ENCODE data around the gene PNCK. TPM values are rescaled to one million over a fixed set of nuclear protein-coding genes. Genes with fewer than 3 reads are reported as not detected.
"Not testable (repeated sequence)": the region's sequence is repeated elsewhere in the genome, so short reads cannot be mapped to it uniquely, and the experiment has no call there.

The PNCK gene
- total RNA-seq, 3 donors from 2014 or later: 4.6 to 63.0 (median 5.5) TPM

GRCh38 chrX:153687121-153688039 lies 13.8 kb upstream of the PNCK start, which contains the start of gene SLC6A8:
SLC6A8 (plus strand) TSS chrX:153687926; CDS start chrX:153688575, 649 bp downstream.
- H3K4me3 ChIP-seq: peak within 1 kb of the TSS; percentile 9
- TF ChIP-seq CTCF (IDR thresholded peaks at IDR 0.05): no peak
- intact Hi-C loops (cut with DNase I, micrococcal nuclease): no loop called here
- H3K9me3 ChIP-seq: no peaks in the 10 kb centered on the region
- no peaks in the 10 kb centered on the region for H3K36me3 ChIP-seq (ENCODE audit: low read depth)
- H3K4me1 ChIP-seq (ENCODE audit: low read depth): no peaks in the 10 kb centered on the region
- ATAC-seq (peak; percentile 80), DNase-seq (peak; percentile 68 to 82 (median 73))

- H3K36me3 ChIP-seq (ENCODE audit: low read depth): no peaks in the 10 kb centered on the region
- TF ChIP-seq CTCF (IDR thresholded peaks at IDR 0.05): no peak
- DNase-seq: peak; percentile 63 to 65 (median 64)
- H3K4me1 ChIP-seq (ENCODE audit: low read depth): no peaks in the 10 kb centered on the region
- ATAC-seq: peak; percentile 53
- no peaks in the 10 kb centered on the region for H3K9me3 ChIP-seq
- H3K4me3 ChIP-seq: no peak overlapping the region
- intact Hi-C loops (cut with DNase I, micrococcal nuclease): no loop called here
Observed at GRCh38 chrX:153686711-153687110, 13.1 kb upstream of the PNCK start.

- DNase-seq: peak in 1 of 3 donors; percentile 50
- no peak for TF ChIP-seq CTCF (IDR thresholded peaks at IDR 0.05)
Observed at GRCh38 chrX:153685751-153686696, 12.4 kb upstream of the PNCK start.

GRCh38 chrX:153685156-153685536 lies 11.5 kb upstream of the PNCK start:
- Histone ChIP-seq H3K9me3 (no peaks in the 10 kb centered on the region), H3K4me1 (ENCODE audit: low read depth) (no peaks in the 10 kb centered on the region), H3K36me3 (ENCODE audit: low read depth) (no peaks in the 10 kb centered on the region), H3K4me3 (no peak overlapping the region)
- intact Hi-C loops (cut with DNase I, micrococcal nuclease): no loop called here
- no peak for TF ChIP-seq CTCF (IDR thresholded peaks at IDR 0.05)
- no peak for ATAC-seq
- no peak for DNase-seq

More at GRCh38 chrX:153685751-153686696, 12.4 kb upstream of the PNCK start:
- Histone ChIP-seq H3K36me3 (ENCODE audit: low read depth) (no peaks in the 10 kb centered on the region), H3K4me3 (no peak overlapping the region), H3K4me1 (ENCODE audit: low read depth) (no peaks in the 10 kb centered on the region), H3K9me3 (no peaks in the 10 kb centered on the region)
- intact Hi-C loops (cut with DNase I, micrococcal nuclease): no loop called here
- no peak for ATAC-seq

- intact Hi-C loops (cut with DNase I, micrococcal nuclease): no loop called here
- no peaks in the 10 kb centered on the region for H3K36me3 ChIP-seq (ENCODE audit: low read depth)
- no peak for TF ChIP-seq CTCF (IDR thresholded peaks at IDR 0.05)
- no peak for DNase-seq
- no peaks in the 10 kb centered on the region for H3K4me1 ChIP-seq (ENCODE audit: low read depth)
- ATAC-seq: no peak
- no peak overlapping the region for H3K4me3 ChIP-seq
- H3K9me3 ChIP-seq: no peaks in the 10 kb centered on the region
Observed at GRCh38 chrX:153684467-153685155, 11.0 kb upstream of the PNCK start.

GRCh38 chrX:153683486-153683885 lies 9.9 kb upstream of the PNCK start:
- intact Hi-C loops (cut with DNase I, micrococcal nuclease); H3K36me3 ChIP-seq (ENCODE audit: low read depth); H3K4me1 ChIP-seq (ENCODE audit: low read depth); ATAC-seq; H3K4me3 ChIP-seq; DNase-seq; H3K9me3 ChIP-seq: not testable (repeated sequence)

Data from mucosa of descending colon (tissue), 3 donors.